ENCODE data around the gene CLTRN.
"Not testable (repeated sequence)": the region's sequence is repeated elsewhere in the genome, so short reads cannot be mapped to it uniquely, and the experiment has no call there.

Gene CLTRN

GRCh38 chrX:15664487-15665444 lies at the start of gene CLTRN:
TSS of gene CLTRN (minus strand) at chrX:15664805. CDS start at chrX:15664775, 30 bp downstream.
- DNase-seq: no peak

GRCh38 chrX:15704273-15704672 lies 39.7 kb upstream of the CLTRN start:
- not testable (repeated sequence) for DNase-seq

GRCh38 chrX:15703809-15704208 lies 39.2 kb upstream of the CLTRN start:
- not testable (repeated sequence) for DNase-seq

- no peak for DNase-seq
Observed at GRCh38 chrX:15702488-15703371, 38.1 kb upstream of the CLTRN start.

GRCh38 chrX:15696516-15696915 lies 31.9 kb upstream of the CLTRN start:
- DNase-seq: no peak

- DNase-seq: no peak
Observed at GRCh38 chrX:15694941-15695451, 30.4 kb upstream of the CLTRN start.

- DNase-seq: peak; percentile 56
Observed at GRCh38 chrX:15686818-15687685, 22.4 kb upstream of the CLTRN start.

GRCh38 chrX:15683193-15683592 lies 18.6 kb upstream of the CLTRN start:
- no peak for DNase-seq

- no peak for DNase-seq
Observed at GRCh38 chrX:15681433-15681832, 16.8 kb upstream of the CLTRN start.

GRCh38 chrX:15680401-15680800 lies 15.8 kb upstream of the CLTRN start:
- DNase-seq: no peak

GRCh38 chrX:15679246-15679645 lies 14.6 kb upstream of the CLTRN start:
- no peak for DNase-seq

GRCh38 chrX:15678339-15678738 lies 13.7 kb upstream of the CLTRN start:
- no peak for DNase-seq

- DNase-seq: no peak
Observed at GRCh38 chrX:15676886-15677285, 12.3 kb upstream of the CLTRN start.

GRCh38 chrX:15675490-15675921 lies 10.9 kb upstream of the CLTRN start:
- DNase-seq: peak; percentile 84

- DNase-seq: peak; percentile 95
Observed at GRCh38 chrX:15674841-15675489, 10.4 kb upstream of the CLTRN start.

- no peak for DNase-seq
Observed at GRCh38 chrX:15674514-15674840, 9.9 kb upstream of the CLTRN start.

- no peak for DNase-seq
Observed at GRCh38 chrX:15673970-15674369, 9.4 kb upstream of the CLTRN start.

GRCh38 chrX:15672881-15673280 lies 8.3 kb upstream of the CLTRN start:
- no peak for DNase-seq

GRCh38 chrX:15663439-15663838 lies 1.2 kb downstream of the CLTRN start:
- DNase-seq: no peak

- not testable (repeated sequence) for DNase-seq
Observed at GRCh38 chrX:15654804-15655203, 9.8 kb downstream of the CLTRN start.

- DNase-seq: no peak
Observed at GRCh38 chrX:15653961-15654360, 10.6 kb downstream of the CLTRN start.

- not testable (repeated sequence) for DNase-seq
Observed at GRCh38 chrX:15647510-15647909, 17.1 kb downstream of the CLTRN start.
